HCT116 (cell line): ENCODE results near the gene BRINP1.

ENCODE experiments used
- ELF1 ChIP-seq: IDR thresholded peaks from 2 replicates; pipeline ENCODE4 v1.6.1; 2012; ENCODE audit warnings: low read depth, borderline replicate concordance
- TF ChIP-seq, protein P1 (sequence below): IDR thresholded peaks from 2 replicates; pipeline ENCODE4 v1.6.1; 2012; ENCODE audit warnings: low read depth

DNA sequence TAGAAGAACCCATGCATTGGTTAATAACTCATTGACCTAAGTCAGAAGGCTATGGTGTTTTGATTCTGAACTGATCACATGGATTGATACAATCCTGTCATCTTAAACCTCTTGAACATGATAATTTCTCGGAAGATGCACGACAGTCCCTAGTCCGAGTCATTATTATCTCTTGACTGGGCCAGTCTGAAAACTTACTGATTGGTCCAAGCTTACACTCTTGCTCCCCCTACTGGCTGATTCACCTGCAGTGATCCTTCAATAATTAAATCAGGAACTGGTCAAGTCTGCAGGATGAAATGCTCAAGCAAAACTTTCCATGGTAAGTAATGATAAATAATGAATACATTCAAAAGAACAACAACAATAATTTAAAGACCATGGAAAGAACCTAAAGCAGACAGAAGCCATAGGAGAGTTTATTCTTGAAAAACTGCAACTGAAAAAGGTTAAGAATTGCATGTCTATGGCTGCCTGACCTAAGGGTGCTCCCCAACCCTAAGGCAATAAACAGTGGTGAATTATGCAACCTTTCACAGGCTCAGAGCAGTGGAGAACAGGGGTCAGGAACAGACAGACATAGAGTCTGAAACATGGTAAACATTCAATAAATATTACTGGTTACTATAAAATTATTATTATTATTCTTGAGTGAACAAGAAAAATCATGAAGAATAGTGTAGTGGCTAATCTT lies 79.3 kb downstream of the BRINP1 start:
- TF ChIP-seq, protein P1, sequence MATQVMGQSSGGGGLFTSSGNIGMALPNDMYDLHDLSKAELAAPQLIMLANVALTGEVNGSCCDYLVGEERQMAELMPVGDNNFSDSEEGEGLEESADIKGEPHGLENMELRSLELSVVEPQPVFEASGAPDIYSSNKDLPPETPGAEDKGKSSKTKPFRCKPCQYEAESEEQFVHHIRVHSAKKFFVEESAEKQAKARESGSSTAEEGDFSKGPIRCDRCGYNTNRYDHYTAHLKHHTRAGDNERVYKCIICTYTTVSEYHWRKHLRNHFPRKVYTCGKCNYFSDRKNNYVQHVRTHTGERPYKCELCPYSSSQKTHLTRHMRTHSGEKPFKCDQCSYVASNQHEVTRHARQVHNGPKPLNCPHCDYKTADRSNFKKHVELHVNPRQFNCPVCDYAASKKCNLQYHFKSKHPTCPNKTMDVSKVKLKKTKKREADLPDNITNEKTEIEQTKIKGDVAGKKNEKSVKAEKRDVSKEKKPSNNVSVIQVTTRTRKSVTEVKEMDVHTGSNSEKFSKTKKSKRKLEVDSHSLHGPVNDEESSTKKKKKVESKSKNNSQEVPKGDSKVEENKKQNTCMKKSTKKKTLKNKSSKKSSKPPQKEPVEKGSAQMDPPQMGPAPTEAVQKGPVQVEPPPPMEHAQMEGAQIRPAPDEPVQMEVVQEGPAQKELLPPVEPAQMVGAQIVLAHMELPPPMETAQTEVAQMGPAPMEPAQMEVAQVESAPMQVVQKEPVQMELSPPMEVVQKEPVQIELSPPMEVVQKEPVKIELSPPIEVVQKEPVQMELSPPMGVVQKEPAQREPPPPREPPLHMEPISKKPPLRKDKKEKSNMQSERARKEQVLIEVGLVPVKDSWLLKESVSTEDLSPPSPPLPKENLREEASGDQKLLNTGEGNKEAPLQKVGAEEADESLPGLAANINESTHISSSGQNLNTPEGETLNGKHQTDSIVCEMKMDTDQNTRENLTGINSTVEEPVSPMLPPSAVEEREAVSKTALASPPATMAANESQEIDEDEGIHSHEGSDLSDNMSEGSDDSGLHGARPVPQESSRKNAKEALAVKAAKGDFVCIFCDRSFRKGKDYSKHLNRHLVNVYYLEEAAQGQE = no peak
- no peak for TF ChIP-seq ELF1
